ENCODE measurements around the gene SEZ6L2. TPM values are rescaled to one million over a fixed set of nuclear protein-coding genes. Genes with fewer than 3 reads are reported as not detected.
A peak's percentile ranks its signal among the peaks of the same experiment; 100 is the strongest.

Gene SEZ6L2
- total and polyA plus RNA-seq, 9 of the 15 experiments (the other 6 are each of a cell fraction or from before 2014, with no cell fraction given) = 0.10 to 2.1 (median 0.72) TPM

GRCh38 chr16:29899516-29900101 is at the start of gene SEZ6L2 (continued):
- TF ChIP-seq PYGO2 (tag; IDR thresholded peaks at IDR 0.05) (no peak), FOXP1 (CRISPR knock-in tag; IDR thresholded peaks at IDR 0.05) (0 out of 2 replicates have a peak, but pooled peaks have one; percentile 72), TOE1 (IDR thresholded peaks at IDR 0.05; ENCODE audit: borderline replicate concordance) (no peak), TOE1 (CRISPR knock-in tag; IDR thresholded peaks at IDR 0.05; ENCODE audit: borderline replicate concordance, low read depth) (0 out of 2 replicates have a peak, but pooled peaks have one; percentile 21)

DNA sequence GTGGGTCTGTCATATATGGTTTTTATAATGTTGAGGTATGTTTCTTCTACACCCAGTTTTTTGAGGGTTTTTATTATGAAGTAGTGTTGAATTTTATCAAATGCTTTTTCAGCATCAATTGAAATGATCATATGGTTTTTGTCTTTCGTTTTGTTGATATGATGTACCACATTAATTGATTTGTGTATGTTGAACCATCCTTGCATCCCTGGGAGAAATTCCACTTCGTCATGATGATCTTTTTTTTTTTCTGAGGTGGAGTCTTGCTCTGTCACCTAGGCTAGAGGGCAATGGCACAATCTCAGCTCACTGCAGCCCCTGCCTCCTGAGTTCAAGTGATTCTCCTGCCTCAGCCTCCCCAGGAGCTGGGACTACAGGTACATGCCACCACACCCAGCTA is 48.5 kb upstream of the SEZ6L2 start:
- no peaks in the 10 kb centered on the region for H3K27me3 ChIP-seq (ENCODE audit: control insufficient read depth in 2 of 2, insufficient read depth in 2 of 2, low read length in 2 of 2)
- ChIA-PET CTCF (ENCODE audit: low intra/inter-chr PET ratio) (no interaction called here), POLR2A (no interaction called here)
- no TSS peak for BruUV-seq (replicated peaks)
- intact Hi-C loops (cut with micrococcal nuclease) = no loop called here
- no peaks in the 10 kb centered on the region for H3K9me1 ChIP-seq (ENCODE audit: control insufficient read depth, insufficient read depth, low read length)
- no peak for FAIRE-seq
- no peaks in the 10 kb centered on the region for H3K79me2 ChIP-seq (ENCODE audit: control insufficient read depth, insufficient read depth, low read length)
- peaks cover 5% of the 10 kb centered on the region; the same call in 1 of the 2 replicates for H4K20me1 ChIP-seq (replicated peaks; ENCODE audit: control insufficient read depth, insufficient read depth, low read length)
- H3K36me3 ChIP-seq (ENCODE audit: control insufficient read depth, insufficient read depth, low read length) = no peaks in the 10 kb centered on the region
- DNase-seq (ENCODE audit: extremely low read depth in 1 of 4, low spot score in 3 of 4) = no peak
- no peak overlapping the region for H3K9ac ChIP-seq (ENCODE audit: insufficient read depth in 1 of 2, low read depth in 2 of 2, low read length in 2 of 2)
- H3K9me3 ChIP-seq (replicated peaks; ENCODE audit: control insufficient read depth, insufficient read depth, low read depth, low read length) = peaks cover 9% of the 10 kb centered on the region
- no peak overlapping the region for H3K4me2 ChIP-seq (ENCODE audit: insufficient read depth, low read length)
- ATAC-seq = no peak
- H3K4me3 ChIP-seq = no peak overlapping the region
- H2AFZ ChIP-seq (ENCODE audit: low read depth, low read length) = no peak overlapping the region
- in situ Hi-C loops (cut with MboI) = no loop called here
- H3K4me1 ChIP-seq (replicated peaks in 1 of 2; ENCODE audit: control insufficient read depth in 2 of 2, insufficient read depth in 2 of 2, low read length in 2 of 2) = peaks cover 16 to 26% of the 10 kb centered on the region in 2 experiments
- H3K27ac ChIP-seq (ENCODE audit: extremely low read depth, low read depth, low read length) = no peak overlapping the region
- WGBS (ENCODE audit: insufficient coverage, low coverage, missing lambda C conversion rate) = 40% methylated on average over 2 of the region's 2 CpGs
- TF ChIP-seq RAD21 (CRISPR knock-in tag; conservative IDR thresholded peaks at IDR 0.05 in 1 of 2, IDR thresholded peaks at IDR 0.05 in 1 of 2) = no peak
- TF ChIP-seq RBBP5 (IDR thresholded peaks at IDR 0.05; ENCODE audit: borderline replicate concordance, insufficient read depth, low read length, poor library complexity, severe bottlenecking) = no peak
- TF ChIP-seq TCF7L2 (IDR thresholded peaks at IDR 0.05; ENCODE audit: low read depth, low read length) = no peak
- TF ChIP-seq EP300 (IDR thresholded peaks at IDR 0.05; ENCODE audit: low read length) = no peak
- no peak for TF ChIP-seq MIER1 (IDR thresholded peaks at IDR 0.05; ENCODE audit: low read depth)
- TF ChIP-seq TRIM24 (IDR thresholded peaks at IDR 0.05) = peak; percentile 54 to 69
- no peak for TF ChIP-seq ZNF76 (CRISPR knock-in tag; IDR thresholded peaks at IDR 0.05; ENCODE audit: borderline replicate concordance)
- TF ChIP-seq ZNF778 (CRISPR knock-in tag; IDR thresholded peaks at IDR 0.05) = no peak
- no peak for TF ChIP-seq ETV6 (IDR thresholded peaks at IDR 0.05; ENCODE audit: borderline replicate concordance in 1 of 2, low read depth in 2 of 2, low read length in 1 of 2)
- TF ChIP-seq ETV6 (CRISPR knock-in tag; IDR thresholded peaks at IDR 0.05; ENCODE audit: borderline replicate concordance) = no peak
- TF ChIP-seq RAD51 (IDR thresholded peaks at IDR 0.05; ENCODE audit: borderline replicate concordance, low read depth) = no peak
- TF ChIP-seq ZNF324 (CRISPR knock-in tag; IDR thresholded peaks at IDR 0.05) = peak; percentile 81
- no peak for TF ChIP-seq BMI1 (IDR thresholded peaks at IDR 0.05; ENCODE audit: low read length)
- no peak for TF ChIP-seq STAT5B (CRISPR knock-in tag; IDR thresholded peaks at IDR 0.05)
- TF ChIP-seq SAP30 (IDR thresholded peaks at IDR 0.05; ENCODE audit: borderline replicate concordance, insufficient read depth, low read depth, low read length, poor library complexity, severe bottlenecking) = no peak
- TF ChIP-seq ATF1 (CRISPR knock-in tag; IDR thresholded peaks at IDR 0.05) = no peak
- no peak for TF ChIP-seq ATF1 (tag; IDR thresholded peaks at IDR 0.05)
- TF ChIP-seq, protein P1, sequence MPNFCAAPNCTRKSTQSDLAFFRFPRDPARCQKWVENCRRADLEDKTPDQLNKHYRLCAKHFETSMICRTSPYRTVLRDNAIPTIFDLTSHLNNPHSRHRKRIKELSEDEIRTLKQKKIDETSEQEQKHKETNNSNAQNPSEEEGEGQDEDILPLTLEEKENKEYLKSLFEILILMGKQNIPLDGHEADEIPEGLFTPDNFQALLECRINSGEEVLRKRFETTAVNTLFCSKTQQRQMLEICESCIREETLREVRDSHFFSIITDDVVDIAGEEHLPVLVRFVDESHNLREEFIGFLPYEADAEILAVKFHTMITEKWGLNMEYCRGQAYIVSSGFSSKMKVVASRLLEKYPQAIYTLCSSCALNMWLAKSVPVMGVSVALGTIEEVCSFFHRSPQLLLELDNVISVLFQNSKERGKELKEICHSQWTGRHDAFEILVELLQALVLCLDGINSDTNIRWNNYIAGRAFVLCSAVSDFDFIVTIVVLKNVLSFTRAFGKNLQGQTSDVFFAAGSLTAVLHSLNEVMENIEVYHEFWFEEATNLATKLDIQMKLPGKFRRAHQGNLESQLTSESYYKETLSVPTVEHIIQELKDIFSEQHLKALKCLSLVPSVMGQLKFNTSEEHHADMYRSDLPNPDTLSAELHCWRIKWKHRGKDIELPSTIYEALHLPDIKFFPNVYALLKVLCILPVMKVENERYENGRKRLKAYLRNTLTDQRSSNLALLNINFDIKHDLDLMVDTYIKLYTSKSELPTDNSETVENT (CRISPR knock-in tag; IDR thresholded peaks at IDR 0.05) = no peak

All from K562 (cell line).